GM12875 (cell line): ENCODE results near the gene SSX2IP.
"Not testable (repeated sequence)": the region's sequence is repeated elsewhere in the genome, so short reads cannot be mapped to it uniquely, and the experiment has no call there.

Experiments used
- H3K4me3 ChIP-seq: one replicate; pipeline ENCODE4 v1.5.1; 2011; ENCODE audit warnings: low read depth, low read length, control low read depth
- TF ChIP-seq, protein P1 (sequence below): IDR thresholded peaks from 2 replicates; pipeline ENCODE4 v1.5.1; 2011; ENCODE audit warnings: low read depth, mild to moderate bottlenecking, control low read depth, inconsistent platforms, low read length, moderate library complexity, borderline replicate concordance; ENCODE audit not compliant: insufficient read depth

The SSX2IP gene

DNA sequence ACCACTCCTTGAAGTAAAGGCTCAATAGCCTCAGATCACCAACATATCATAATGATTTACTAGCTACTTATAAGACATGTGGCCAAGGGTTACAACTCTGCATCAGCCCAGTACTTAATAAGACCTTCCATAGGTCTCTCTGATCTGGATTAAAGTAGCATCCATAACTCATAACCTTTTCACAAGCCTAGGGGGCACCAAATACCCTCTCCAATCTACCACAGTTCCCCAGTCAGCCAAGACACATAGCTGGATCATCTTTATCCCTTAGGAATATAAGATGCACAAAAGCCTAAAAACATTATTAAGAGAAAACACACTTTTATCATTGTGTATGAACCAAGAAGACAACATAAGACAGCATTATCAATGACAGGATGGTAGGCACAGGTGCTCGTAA lies 22.1 kb downstream of the SSX2IP start:
- no peak overlapping the region for H3K4me3 ChIP-seq
- TF ChIP-seq, protein P1, sequence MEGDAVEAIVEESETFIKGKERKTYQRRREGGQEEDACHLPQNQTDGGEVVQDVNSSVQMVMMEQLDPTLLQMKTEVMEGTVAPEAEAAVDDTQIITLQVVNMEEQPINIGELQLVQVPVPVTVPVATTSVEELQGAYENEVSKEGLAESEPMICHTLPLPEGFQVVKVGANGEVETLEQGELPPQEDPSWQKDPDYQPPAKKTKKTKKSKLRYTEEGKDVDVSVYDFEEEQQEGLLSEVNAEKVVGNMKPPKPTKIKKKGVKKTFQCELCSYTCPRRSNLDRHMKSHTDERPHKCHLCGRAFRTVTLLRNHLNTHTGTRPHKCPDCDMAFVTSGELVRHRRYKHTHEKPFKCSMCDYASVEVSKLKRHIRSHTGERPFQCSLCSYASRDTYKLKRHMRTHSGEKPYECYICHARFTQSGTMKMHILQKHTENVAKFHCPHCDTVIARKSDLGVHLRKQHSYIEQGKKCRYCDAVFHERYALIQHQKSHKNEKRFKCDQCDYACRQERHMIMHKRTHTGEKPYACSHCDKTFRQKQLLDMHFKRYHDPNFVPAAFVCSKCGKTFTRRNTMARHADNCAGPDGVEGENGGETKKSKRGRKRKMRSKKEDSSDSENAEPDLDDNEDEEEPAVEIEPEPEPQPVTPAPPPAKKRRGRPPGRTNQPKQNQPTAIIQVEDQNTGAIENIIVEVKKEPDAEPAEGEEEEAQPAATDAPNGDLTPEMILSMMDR: peak; percentile 25; the same call in 1 of the 2 replicates

DNA sequence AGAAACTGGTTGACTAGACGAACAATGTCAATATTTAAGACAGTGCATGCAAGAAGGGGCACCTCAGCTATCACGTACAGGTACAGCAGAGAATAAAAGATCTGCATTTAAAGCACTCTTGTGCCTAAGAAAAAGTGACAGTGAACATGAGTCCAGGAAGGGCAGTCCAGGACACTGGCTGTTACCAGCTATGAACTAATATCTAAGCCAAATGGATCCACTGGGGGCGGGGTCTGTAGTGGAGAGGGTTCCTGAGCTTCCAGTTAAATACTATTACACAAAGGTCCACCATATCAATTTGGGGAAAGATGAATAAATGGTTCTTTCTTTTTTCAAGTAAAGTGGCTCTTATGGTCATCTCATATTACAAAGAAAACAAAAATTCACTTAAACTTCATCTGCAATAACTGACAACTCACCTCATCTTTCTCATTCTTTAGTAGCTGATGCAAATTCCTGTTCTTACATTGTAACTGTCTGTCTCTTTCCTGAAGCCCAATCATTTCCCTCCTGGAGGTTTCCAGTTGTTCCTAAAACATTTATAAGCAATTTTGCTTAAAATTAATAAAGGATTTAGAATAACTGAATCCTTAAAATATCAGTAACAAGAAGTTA lies 24.5 kb downstream of the SSX2IP start:
- H3K4me3 ChIP-seq: no peak overlapping the region
- TF ChIP-seq, protein P1: no peak

GRCh38 chr1:84653130-84653677 lies 37.1 kb downstream of the SSX2IP start:
- TF ChIP-seq, protein P1: no peak
- H3K4me3 ChIP-seq: no peak overlapping the region

GRCh38 chr1:84644472-84644871 lies 45.8 kb downstream of the SSX2IP start:
- TF ChIP-seq, protein P1: no peak
- no peak overlapping the region for H3K4me3 ChIP-seq

GRCh38 chr1:84643183-84643582 lies 47.1 kb downstream of the SSX2IP start:
- TF ChIP-seq, protein P1: no peak
- H3K4me3 ChIP-seq: no peak overlapping the region

- TF ChIP-seq, protein P1: no peak
These were observed 47.5 kb downstream of the SSX2IP start for GRCh38 chr1:84642774-84643173.

DNA sequence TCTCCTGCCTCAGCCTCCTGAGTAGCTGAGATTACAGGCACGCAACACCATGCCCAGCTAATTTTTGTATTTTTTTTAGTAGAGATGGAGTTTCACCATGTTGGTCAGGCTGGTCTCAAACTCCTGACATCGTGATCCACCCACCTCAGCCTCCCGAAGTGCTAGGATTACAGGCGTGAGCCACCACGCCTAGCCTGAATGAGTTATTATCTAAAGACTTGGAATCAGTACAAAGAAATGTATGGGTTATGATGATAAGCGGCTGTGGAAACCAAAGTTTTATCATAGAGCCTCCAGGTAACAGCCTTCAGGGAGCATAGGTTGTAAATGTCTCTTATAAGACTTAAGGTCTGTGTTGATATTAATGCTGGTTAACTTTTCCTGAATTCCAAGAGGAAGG lies 50.5 kb downstream of the SSX2IP start:
- H3K4me3 ChIP-seq: not testable (repeated sequence)

More at GRCh38 chr1:84642774-84643173, 47.5 kb downstream of the SSX2IP start:
- H3K4me3 ChIP-seq: no peak overlapping the region
